ENCODE data around the gene TGFBRAP1. TPM values are rescaled to one million over a fixed set of nuclear protein-coding genes. Genes with fewer than 3 reads are reported as not detected.
A peak's percentile ranks its signal among the peaks of the same experiment; 100 is the strongest.

The TGFBRAP1 gene
- total RNA-seq, 3 donors from 2014 or later (not counting 1 experiment from before 2014, with no cell fraction given): 22.7 to 31.8 (median 27.7) TPM

GRCh38 chr2:105299290-105299689 is 30.2 kb downstream of the TGFBRAP1 start:
- H3K36me3 Mint-ChIP-seq: peaks cover 21% of the 10 kb centered on the region
- ATAC-seq: no peak
- peaks cover 36% of the 10 kb centered on the region for H3K36me3 ChIP-seq (ENCODE audit: control insufficient read depth, insufficient read depth, low read length)

DNA sequence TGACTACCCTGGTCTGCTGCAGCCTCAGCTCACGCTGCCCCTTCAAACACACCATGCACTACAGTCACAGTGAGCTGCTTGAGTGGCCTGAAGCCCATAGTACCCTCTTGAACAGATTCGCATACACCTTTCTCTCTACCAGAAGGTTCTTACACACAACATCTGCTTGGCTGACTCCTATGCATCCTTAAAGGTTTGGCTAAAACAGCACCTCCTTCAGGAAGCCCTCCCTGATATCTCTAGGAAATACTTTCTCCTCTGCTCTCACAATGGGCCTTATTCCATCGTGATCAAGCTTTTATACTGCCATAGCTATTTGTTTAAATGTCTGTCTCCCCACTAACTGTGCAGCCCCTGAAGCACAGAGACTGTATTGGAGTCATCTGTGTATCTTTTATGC is 31.5 kb downstream of the TGFBRAP1 start:
- H3K9me3 ChIP-seq (ENCODE audit: control insufficient read depth, insufficient read depth, low read length): no peaks in the 10 kb centered on the region
- H3K27me3 Mint-ChIP-seq (ENCODE audit: low read depth in 2 of 2): no peaks in the 10 kb centered on the region
- H3K4me3 ChIP-seq (ENCODE audit: low read length): no peak overlapping the region
- TF ChIP-seq CTCF (IDR thresholded peaks at IDR 0.05): no peak
- H3K4me3 Mint-ChIP-seq: no peak overlapping the region
- H3K27ac Mint-ChIP-seq: peak overlapping the region in 1 of 2 donors; percentile 27
- H3K36me3 Mint-ChIP-seq: peaks cover 21% of the 10 kb centered on the region
- ATAC-seq (no peak), DNase-seq (no peak)
- H3K27me3 ChIP-seq (ENCODE audit: control insufficient read depth, insufficient read depth, low read length): no peaks in the 10 kb centered on the region
- H3K4me1 ChIP-seq (ENCODE audit: control insufficient read depth, insufficient read depth, low read length): peaks cover 10% of the 10 kb centered on the region
- no peaks in the 10 kb centered on the region for H3K9me3 Mint-ChIP-seq
- intact Hi-C loops (cut with micrococcal nuclease): no loop called here
- 89% methylated on average over 3 of the region's 3 CpGs for WGBS (ENCODE audit: insufficient coverage)
- no peak overlapping the region for H3K27ac ChIP-seq (ENCODE audit: low read length)
- peaks cover 29 to 35% of the 10 kb centered on the region in 2 donors for H3K4me1 Mint-ChIP-seq
- peaks cover 43% of the 10 kb centered on the region for H3K36me3 ChIP-seq (ENCODE audit: control insufficient read depth, insufficient read depth, low read length)

More at GRCh38 chr2:105299290-105299689, 30.2 kb downstream of the TGFBRAP1 start:
- Histone ChIP-seq H3K4me1 (ENCODE audit: control insufficient read depth, insufficient read depth, low read length) (peaks cover 10% of the 10 kb centered on the region), H3K27me3 (ENCODE audit: control insufficient read depth, insufficient read depth, low read length) (no peaks in the 10 kb centered on the region), H3K4me3 (ENCODE audit: low read length) (no peak overlapping the region), H3K27ac (ENCODE audit: low read length) (no peak overlapping the region), H3K9me3 (ENCODE audit: control insufficient read depth, insufficient read depth, low read length) (no peaks in the 10 kb centered on the region)
- no peak for DNase-seq
- no peak for TF ChIP-seq CTCF (IDR thresholded peaks at IDR 0.05)
- intact Hi-C loops (cut with micrococcal nuclease): no loop called here
- WGBS (ENCODE audit: insufficient coverage): 98% methylated on average over 5 of the region's 5 CpGs
- Mint-ChIP-seq H3K4me1 (peaks cover 35 to 45% of the 10 kb centered on the region in 2 donors), H3K27me3 (ENCODE audit: low read depth in 2 of 2) (no peaks in the 10 kb centered on the region), H3K27ac (no peak overlapping the region), H3K4me3 (no peak overlapping the region), H3K9me3 (no peaks in the 10 kb centered on the region)

DNA sequence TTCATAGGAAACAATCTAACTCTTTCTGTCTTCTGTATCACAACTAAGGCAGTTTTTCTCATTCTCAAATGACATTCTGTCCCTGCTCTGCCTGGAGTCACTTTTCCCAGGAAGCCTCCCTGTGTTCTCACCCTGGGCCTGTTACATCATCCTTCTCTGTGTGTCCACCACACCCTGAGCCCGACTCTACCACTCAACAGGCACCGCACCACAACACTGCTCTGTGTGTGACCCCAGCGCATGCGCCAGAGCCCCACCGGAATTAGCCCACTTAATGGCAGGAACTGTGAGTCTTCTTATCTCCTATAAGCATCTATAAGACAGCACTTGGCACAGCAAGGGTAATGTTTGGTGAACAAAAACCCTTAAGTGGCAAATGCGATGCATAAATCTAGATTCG is 32.3 kb downstream of the TGFBRAP1 start:
- Mint-ChIP-seq H3K4me1 (peaks cover 21 to 27% of the 10 kb centered on the region in 2 donors), H3K36me3 (peaks cover 21% of the 10 kb centered on the region), H3K9me3 (no peaks in the 10 kb centered on the region), H3K27ac (peak overlapping the region; percentile 27 to 48), H3K4me3 (no peak overlapping the region), H3K27me3 (ENCODE audit: low read depth in 2 of 2) (no peaks in the 10 kb centered on the region)
- H3K4me3 ChIP-seq (ENCODE audit: low read length): no peak overlapping the region
- H3K9me3 ChIP-seq (ENCODE audit: control insufficient read depth, insufficient read depth, low read length): no peaks in the 10 kb centered on the region
- 86% methylated on average over 7 of the region's 7 CpGs for WGBS (ENCODE audit: insufficient coverage)
- no peaks in the 10 kb centered on the region for H3K27me3 ChIP-seq (ENCODE audit: control insufficient read depth, insufficient read depth, low read length)
- peak in 1 of 3 donors; percentile 25 for ATAC-seq
- peaks cover 10% of the 10 kb centered on the region for H3K4me1 ChIP-seq (ENCODE audit: control insufficient read depth, insufficient read depth, low read length)
- no peak for DNase-seq
- peaks cover 42% of the 10 kb centered on the region for H3K36me3 ChIP-seq (ENCODE audit: control insufficient read depth, insufficient read depth, low read length)
- intact Hi-C loops (cut with micrococcal nuclease): no loop called here
- no peak overlapping the region for H3K27ac ChIP-seq (ENCODE audit: low read length)
- TF ChIP-seq CTCF (IDR thresholded peaks at IDR 0.05): no peak

DNA sequence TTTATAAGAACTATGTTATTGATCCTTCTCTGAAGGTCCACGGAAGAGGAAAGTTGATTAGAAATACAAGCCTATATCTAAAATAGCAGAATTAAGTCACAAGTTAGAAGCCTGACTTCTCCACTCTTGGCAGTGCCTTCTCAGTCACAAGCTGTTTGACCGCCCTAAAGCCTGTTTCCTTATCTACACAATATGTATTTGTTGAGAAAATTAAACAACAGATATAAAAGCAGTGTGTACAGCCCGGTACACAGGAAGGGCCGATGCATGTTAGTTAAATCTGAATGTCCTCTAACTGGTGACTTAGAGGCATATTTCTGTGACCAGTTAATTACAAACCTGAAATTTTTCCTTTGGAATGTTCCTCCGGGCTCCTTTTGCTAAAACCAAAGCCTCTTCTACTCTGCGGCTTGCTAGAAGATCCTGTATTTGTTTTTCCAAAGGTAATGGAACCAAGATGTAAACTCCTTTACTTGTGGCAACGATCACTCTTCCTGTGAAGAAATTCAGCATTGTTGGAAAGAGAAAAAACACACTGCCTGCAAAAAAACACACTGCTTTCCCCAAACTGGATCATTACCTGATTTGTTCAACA is 33.4 kb downstream of the TGFBRAP1 start:
- no peaks in the 10 kb centered on the region for H3K27me3 ChIP-seq (ENCODE audit: control insufficient read depth, insufficient read depth, low read length)
- WGBS (ENCODE audit: insufficient coverage): 98% methylated on average over 6 of the region's 7 CpGs

More for the DNA sequence above, 33.4 kb downstream of the TGFBRAP1 start:
- H3K9me3 Mint-ChIP-seq: no peaks in the 10 kb centered on the region
- H3K27me3 Mint-ChIP-seq (ENCODE audit: low read depth in 2 of 2): no peaks in the 10 kb centered on the region
- H3K36me3 Mint-ChIP-seq: peaks cover 21% of the 10 kb centered on the region
- Histone ChIP-seq H3K4me1 (ENCODE audit: control insufficient read depth, insufficient read depth, low read length) (peaks cover 3% of the 10 kb centered on the region), H3K36me3 (ENCODE audit: control insufficient read depth, insufficient read depth, low read length) (peaks cover 50% of the 10 kb centered on the region), H3K27ac (ENCODE audit: low read length) (no peak overlapping the region), H3K9me3 (ENCODE audit: control insufficient read depth, insufficient read depth, low read length) (no peaks in the 10 kb centered on the region), H3K4me3 (ENCODE audit: low read length) (no peak overlapping the region)
- peaks cover 12 to 18% of the 10 kb centered on the region in 2 donors for H3K4me1 Mint-ChIP-seq
- ATAC-seq (no peak), DNase-seq (no peak)
- TF ChIP-seq CTCF (IDR thresholded peaks at IDR 0.05): no peak
- intact Hi-C loops (cut with micrococcal nuclease): no loop called here
- H3K27ac Mint-ChIP-seq: no peak overlapping the region
- no peak overlapping the region for H3K4me3 Mint-ChIP-seq

All from natural killer cell (primary cell).